HCEC 1CT (cell line): Measurements from ENCODE around the gene DLL4.
A peak's percentile ranks its signal among the peaks of the same experiment; 100 is the strongest.

Source experiments
- DNase-seq: peaks from one replicate; pipeline ENCODE4 v3.0.0-alpha.2; 2017

The DLL4 gene

DNA sequence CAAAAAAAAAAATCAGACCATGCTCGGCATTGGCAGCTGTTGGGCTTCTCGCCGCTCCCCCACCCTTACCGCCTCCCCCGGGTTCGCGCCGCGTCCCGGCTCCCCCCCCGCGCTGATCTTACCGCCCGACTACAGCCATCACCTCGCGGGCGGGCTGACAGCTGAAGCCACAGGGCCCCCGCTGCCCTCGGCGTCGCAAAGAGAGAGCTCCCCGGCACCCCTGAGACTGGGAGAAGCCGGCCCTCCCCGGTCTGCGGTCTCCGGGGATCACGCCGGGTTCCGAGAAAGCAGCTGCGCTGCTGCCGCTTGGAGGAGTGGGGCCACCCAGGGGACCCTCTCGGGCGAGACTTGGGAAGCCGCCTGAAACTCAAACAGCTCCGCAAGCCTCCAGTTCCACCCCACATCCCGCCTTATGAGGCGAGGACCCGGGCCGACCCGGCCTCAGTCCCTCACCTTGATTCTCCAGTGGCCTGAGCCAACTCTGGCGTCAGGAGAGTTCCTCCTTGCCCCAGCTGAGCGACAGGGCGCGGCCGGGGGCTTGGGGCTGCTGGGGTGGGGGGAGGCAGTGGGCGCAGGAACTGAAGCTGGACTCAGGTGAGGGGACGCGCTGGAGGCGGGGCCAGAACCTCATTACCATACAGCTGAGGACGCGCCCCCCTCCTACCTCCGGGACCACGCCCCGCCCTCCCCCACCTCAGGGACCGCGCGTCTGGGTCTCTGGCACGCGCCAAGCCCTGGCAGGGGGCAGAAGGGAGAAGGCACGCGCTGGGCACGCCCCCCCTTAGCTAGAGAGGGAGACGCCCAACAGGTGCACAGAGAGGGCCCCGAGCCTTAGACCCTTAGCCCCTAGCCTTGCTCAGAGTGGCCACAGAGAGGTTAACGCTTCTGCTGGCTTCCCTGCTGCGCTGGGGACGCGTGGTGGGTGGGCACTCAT, 1.0 kb upstream of the DLL4 start:
- no peak for DNase-seq

DNA sequence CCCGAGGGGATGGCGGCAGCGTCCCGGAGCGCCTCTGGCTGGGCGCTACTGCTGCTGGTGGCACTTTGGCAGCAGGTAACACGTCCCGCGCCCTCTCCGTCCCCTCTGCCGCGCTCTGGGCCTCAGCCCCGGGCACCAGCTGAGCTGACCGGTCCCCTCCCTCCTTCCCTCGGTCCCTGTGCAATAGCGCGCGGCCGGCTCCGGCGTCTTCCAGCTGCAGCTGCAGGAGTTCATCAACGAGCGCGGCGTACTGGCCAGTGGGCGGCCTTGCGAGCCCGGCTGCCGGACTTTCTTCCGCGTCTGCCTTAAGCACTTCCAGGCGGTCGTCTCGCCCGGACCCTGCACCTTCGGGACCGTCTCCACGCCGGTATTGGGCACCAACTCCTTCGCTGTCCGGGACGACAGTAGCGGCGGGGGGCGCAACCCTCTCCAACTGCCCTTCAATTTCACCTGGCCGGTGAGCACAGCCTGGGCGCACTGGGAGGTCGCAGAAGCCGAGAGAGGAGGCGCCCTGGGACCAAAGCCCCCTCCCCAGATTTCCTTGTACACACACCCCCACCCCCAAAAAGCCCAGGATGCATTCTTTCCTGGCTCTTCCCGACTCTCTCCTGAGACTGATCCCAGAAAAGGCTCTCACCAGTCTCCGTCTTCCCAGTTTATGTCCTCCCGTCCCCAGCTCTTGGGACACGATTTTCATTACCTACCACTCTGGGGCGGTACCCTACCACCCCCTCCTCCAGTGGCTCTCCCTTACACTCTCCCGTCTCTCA, 705 bp downstream of the DLL4 start:
- DNase-seq: peak; percentile 67

DNA sequence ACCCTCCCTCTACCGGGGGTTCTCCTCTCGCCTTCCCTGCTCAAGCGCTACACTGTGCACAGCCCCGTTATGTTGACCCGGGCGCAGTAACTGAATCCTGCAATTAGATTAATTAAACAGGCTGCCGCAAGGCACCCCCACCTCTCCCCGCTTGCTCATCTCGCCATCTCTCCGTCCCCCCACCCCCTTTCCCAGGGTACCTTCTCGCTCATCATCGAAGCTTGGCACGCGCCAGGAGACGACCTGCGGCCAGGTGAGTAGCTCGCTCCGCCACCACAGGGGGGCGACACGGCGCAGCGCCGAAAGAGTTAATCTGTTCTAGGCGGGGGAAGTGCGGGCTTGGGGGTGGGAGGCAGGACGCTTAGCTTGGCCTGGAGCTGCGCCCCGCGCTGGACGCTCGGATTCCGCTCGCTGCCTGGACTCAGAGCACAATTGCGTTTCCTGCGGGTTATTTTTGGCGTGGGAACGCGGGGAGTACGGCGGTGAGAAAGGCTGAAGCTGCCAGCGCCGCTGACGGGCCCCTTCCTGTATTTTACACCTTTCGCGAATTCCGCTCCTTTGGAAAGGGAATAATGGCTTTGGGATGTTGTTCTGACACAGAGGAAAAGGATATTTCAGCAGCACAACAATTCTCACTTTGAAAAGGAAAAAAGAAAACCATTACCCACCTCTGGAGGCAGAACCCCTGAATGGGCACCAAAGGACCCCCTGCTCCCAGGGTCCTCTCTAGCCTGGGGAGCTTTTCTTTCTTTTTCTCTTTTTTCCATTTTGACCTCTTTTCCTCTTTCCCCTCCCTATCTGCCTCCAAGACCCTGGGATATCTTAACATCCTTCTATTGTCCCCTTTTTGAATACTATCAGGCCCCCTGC, 1.5 kb downstream of the DLL4 start:
- DNase-seq: peak; percentile 37

DNA sequence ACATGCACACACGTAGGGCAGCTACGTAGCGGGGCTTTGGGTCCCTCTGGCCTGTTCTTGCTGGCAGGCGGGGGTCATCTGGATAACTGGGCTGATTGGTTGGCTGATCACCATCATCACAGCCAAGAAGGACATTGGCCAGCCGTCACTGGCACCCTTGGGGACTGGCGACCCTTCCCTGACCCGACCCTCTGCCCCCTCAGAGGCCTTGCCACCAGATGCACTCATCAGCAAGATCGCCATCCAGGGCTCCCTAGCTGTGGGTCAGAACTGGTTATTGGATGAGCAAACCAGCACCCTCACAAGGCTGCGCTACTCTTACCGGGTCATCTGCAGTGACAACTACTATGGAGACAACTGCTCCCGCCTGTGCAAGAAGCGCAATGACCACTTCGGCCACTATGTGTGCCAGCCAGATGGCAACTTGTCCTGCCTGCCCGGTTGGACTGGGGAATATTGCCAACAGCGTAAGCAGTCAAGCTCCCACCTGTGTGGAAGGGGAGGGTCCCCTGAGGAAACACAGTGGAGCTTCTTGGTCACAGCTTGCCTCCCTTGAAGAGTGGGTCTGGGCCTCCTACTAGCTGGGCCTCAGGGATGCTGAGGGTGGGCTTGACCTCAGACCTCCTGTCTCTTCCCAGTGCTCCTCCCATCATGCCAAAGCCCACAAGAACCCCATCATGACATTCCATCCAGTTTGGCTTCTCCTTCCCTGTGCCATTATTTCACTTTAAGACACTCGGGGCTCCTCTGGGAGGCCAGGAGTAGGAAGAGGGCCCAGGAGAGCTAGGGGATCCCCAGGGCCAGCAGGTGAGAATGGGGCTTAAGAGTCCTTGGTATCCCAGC, 2.4 kb downstream of the DLL4 start:
- DNase-seq: no peak

DNA sequence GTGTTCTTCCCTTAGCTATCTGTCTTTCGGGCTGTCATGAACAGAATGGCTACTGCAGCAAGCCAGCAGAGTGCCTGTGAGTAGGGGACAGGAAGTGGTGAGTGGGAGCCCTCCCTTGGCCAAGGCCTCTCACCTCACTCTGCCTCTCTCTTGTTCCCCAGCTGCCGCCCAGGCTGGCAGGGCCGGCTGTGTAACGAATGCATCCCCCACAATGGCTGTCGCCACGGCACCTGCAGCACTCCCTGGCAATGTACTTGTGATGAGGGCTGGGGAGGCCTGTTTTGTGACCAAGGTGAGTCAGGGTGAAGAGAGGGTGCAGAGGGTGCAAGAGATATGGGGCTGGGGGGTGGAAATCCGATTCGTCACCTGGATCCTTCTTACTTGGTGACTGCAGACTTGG, 3.0 kb downstream of the DLL4 start:
- no peak for DNase-seq

DNA sequence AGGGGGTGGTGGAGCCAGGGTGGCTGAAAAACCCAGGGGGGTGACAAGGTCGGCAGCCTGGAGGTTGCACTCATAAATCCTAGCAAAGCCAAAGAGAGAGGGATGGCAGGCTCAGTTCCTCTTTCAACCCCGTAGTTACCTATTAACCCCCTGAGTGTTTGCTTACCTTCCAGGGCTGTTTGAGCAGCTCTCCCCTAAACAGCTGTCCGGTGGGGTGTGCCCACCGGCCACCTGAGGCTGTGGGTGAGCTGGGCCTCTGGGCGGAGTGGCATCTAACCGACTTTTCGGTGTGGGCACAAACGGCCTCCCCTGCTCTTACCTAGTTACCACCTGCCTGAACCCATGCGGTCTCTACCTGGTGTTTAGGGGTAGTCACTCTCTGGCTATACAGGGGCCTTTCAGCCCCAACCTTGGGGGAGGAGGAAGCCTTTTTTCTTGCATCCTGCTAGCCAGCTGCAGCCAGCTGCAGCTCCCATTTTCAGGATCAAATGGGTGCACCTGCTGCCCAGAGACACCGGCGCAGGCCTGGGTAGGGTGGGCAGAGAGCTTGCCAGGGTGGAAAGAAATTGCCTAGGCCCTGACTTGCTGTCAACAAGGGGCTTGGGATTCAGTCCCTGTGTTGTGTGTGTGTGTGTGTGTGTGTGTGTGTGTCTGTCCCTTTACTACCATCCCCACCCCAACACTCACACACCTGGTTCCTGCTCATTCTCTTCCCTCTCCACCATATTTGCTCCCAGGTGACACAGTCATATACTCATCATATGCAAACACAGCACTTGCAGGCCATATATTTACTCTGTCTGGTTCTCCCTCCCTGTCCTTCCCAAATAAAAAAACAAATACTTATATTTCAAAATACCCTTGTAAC, 3.7 kb downstream of the DLL4 start:
- DNase-seq: no peak

DNA sequence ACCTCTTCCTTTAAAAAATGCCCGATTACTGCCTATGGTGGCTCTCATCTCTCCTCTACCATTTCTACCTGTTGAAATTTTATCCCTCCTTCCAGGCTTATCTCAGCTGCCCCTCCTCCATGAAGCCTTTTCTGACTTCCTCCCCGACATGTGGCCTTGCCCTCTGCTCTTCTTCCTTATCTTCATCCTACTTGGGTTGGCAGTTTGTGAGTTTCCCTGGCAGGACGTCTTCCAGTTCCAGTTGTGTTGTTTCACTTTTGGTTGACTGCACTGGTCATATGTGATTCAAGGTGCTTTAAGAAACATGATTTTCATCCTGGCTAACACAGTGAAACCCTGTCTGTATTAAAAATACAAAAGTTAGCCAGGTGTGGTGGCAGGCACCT, 4.4 kb downstream of the DLL4 start:
- no peak for DNase-seq

DNA sequence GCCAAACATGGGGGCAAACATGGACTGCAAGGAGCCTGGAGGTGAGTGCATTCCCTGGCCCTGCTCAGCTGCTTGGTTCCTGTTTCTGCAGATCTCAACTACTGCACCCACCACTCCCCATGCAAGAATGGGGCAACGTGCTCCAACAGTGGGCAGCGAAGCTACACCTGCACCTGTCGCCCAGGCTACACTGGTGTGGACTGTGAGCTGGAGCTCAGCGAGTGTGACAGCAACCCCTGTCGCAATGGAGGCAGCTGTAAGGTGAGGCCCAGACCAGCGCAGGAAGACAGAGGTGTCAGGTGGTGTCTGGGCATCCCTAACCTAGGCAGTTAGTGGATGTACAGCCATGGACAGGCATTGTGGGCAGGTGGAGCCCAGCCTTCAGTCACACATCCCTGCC, 5.3 kb downstream of the DLL4 start:
- no peak for DNase-seq

DNA sequence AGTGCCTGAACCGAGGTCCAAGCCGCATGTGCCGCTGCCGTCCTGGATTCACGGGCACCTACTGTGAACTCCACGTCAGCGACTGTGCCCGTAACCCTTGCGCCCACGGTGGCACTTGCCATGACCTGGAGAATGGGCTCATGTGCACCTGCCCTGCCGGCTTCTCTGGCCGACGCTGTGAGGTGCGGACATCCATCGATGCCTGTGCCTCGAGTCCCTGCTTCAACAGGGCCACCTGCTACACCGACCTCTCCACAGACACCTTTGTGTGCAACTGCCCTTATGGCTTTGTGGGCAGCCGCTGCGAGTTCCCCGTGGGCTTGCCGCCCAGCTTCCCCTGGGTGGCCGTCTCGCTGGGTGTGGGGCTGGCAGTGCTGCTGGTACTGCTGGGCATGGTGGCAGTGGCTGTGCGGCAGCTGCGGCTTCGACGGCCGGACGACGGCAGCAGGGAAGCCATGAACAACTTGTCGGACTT, 7.1 kb downstream of the DLL4 start:
- no peak for DNase-seq

DNA sequence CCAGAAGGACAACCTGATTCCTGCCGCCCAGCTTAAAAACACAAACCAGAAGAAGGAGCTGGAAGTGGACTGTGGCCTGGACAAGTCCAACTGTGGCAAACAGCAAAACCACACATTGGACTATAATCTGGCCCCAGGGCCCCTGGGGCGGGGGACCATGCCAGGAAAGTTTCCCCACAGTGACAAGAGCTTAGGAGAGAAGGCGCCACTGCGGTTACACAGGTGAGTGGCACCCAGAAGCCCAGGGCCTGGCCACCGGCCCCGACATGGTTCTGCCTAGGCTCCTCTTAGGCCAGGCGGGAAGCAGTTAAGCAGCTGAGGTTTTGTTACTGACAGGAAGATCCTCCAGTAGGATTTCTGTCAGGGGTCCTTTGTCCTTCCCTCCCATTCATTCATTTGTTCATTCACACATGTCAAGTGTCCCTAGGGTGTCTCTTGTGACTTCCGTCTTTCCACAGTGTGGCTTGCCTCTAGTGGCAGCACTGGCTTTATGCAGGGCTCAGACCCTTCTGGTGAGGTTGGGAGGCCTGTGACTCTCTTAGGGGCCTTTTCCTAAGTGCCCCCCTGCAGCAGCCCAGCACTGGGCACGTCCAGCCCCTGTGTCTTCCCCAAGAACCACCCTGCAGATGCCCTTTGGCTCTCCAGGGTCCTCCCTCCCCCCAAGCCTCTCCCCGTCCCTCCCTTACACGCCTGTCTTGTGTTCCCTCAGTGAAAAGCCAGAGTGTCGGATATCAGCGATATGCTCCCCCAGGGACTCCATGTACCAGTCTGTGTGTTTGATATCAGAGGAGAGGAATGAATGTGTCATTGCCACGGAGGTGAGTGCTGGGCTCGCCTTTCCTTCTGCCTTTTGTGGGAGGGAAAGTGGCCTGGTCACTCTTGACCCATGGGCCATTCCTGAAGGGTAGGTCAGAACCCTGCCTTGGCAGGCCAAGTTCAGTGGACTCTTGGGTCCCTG, 7.8 kb downstream of the DLL4 start:
- peak; percentile 54 for DNase-seq

DNA sequence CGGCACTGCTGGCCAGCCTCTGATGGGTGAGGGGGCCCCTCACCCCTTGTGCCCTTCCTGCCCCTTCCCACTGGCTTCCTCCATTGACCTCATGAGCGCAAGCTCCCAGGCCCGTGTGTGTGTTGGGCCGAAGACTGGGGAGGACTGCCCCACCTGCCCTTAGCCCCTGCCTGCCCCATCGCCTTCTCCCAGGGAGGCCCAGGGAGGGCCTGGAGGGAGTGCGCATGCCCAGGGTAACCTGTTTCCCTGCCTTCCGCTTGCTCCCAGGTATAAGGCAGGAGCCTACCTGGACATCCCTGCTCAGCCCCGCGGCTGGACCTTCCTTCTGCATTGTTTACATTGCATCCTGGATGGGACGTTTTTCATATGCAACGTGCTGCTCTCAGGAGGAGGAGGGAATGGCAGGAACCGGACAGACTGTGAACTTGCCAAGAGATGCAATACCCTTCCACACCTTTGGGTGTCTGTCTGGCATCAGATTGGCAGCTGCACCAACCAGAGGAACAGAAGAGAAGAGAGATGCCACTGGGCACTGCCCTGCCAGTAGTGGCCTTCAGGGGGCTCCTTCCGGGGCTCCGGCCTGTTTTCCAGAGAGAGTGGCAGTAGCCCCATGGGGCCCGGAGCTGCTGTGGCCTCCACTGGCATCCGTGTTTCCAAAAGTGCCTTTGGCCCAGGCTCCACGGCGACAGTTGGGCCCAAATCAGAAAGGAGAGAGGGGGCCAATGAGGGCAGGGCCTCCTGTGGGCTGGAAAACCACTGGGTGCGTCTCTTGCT, 8.8 kb downstream of the DLL4 start:
- peak; percentile 47 for DNase-seq

DNA sequence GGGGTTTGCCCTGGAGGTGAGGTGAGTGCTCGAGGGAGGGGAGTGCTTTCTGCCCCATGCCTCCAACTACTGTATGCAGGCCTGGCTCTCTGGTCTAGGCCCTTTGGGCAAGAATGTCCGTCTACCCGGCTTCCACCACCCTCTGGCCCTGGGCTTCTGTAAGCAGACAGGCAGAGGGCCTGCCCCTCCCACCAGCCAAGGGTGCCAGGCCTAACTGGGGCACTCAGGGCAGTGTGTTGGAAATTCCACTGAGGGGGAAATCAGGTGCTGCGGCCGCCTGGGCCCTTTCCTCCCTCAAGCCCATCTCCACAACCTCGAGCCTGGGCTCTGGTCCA, 9.4 kb downstream of the DLL4 start:
- DNase-seq: no peak

DNA sequence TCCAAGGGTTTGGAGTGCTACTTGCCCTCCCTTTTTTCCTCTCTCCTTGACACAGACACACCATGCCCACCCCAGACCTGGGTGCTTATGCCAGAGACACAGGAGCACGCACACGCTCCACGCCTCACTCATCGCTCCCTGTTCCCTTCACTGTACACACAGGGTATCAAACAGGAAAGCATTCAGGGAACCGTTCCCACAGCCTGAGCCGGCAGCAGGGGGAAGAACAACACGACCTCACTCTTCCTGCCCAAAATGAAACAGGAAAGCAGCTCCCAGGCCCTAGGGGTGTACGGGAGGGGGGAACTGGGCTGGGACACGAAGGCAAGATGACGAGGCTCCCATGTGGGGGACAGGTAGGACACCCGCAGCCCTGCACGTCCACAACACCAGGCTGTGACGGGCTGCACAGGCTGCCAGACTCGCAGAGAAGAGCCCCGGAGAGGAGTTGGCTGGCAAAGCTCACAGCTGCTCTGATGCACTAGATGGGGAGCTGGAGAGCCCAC, 11.2 kb downstream of the DLL4 start:
- no peak for DNase-seq

DNA sequence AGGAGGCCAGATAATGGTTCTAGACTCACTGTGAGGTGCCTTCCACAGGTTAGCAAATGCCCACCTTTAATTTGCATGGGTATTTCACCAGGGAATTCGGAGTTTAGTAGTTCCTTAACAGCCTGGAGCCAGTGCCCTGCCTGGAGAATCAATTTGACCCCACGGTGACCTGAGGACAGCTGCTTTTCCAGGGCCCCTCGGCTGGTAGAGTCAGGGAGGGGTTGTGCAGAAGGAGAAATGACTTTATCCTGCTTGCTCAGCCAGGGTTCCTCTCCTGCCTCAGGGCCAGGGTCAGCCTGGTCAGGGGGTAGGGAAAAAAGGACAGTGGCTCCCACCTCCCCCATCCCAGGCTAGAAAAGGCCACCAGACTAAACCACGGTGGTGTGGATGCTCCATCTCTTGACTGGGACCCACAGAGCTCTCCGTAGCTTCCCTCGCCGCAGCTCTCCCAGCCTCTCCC, 12.0 kb downstream of the DLL4 start:
- no peak for DNase-seq

DNA sequence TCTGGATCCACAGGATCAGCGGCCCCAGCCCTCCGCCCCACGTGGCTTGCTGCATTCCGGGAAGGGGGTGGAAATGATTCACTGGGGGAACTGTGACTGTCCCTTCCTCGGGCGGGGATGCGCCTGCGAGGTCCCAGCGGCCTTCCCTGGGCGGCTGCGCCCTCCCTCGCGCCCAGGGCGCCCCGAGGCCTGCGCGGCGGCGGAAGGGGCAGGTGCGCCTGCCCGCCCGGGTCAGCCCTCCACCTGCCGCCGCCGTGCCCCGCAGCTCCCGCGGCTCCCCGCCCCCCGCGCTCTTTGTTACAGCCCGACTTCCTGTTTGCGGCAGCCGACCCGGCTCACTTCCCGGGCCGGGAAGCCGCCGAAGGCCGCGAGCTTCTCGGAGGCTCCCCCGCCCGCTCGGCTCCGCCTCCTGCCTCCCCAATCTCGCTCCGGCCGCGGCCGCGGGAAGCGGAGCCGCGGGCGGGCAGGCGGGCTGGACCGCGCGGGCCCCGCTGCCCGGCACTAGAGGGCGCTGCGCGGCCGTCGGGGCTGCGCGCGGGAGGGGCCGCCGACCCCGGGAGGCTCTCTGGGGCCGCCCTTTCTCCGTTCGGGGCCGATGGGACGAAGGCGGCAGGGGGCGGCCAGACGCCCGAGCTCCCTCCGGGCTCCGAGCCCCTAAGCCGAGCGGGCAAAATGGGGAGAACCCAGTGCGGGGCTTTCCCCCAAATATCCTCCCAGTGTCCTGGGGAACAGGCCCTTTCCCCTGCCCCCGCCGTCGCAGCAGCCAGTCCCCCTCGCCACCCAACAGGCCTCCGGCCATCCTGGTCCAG, 12.6 kb downstream of the DLL4 start:
- DNase-seq: peak; percentile 85

DNA sequence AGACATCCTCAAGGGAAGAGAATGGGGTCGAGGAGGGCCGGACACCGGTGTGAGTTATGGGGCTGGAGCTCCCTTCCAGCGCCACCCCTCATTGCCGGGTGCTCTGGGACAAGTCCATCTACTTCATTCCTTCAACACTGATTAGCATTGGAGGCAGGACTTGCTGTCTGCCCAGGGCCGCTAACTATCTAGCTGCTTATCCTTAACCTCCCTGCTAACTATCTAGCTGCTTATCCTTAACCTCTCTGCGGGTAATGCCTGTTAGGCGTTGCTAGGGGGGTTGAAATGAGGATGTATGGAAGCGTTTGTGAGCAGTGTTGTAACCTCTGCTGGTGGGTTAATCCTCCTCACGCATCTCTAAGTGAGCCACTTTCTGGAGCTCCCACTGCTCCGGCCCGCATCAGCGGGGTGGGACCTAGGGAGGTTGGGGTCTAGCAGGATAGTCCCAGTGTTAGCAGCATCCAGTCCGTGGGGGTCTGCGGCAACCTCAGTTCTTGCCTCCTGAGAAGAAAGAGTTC, 13.3 kb downstream of the DLL4 start:
- DNase-seq: no peak

DNA sequence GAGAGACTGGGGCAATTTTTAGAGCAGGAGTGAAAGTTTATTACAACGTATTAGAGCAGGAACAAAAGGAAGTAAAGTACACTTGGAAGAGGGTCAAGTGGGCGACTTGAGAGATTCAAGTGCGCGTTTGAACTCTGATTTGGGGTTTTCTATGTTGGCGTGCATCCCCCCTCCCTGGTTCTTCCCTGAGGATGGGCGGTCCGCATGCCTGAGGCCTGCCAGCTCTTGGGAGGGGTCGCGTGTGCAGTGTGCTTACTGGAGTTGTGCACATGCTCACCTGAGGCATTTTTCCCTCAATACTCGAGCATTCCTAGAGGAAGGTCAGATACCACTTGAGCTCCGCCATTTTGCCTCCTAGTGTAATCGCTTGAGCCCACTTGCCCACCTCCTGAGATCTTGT, 13.7 kb downstream of the DLL4 start:
- DNase-seq: no peak
